ENCODE data around the gene GLI3. TPM values are rescaled to one million over a fixed set of nuclear protein-coding genes. Genes with fewer than 3 reads are reported as not detected.

GLI3 gene
- total RNA-seq, 1 experiment from 2014 or later, result 23.1 TPM

- TF ChIP-seq CTCF (IDR thresholded peaks at IDR 0.05; ENCODE audit: unreplicated experiment), result no peak
- ChIA-PET CTCF (interaction anchor here (0.6 to 1.5 kb wide), 6 partner anchors 9 to 283 kb away, joined by 3 to 9 read pairs (median 4); no protein-coding TSS in a partner anchor), POLR2A (interaction anchor here (0.8 to 9.1 kb wide), 6 partner anchors 11 to 1370 kb away, joined by 3 to 135 read pairs (median 3); partner anchors contain the start of gene GLI3)
- Mint-ChIP-seq H3K27me3 (ENCODE audit: insufficient read depth, unreplicated experiment) (no peaks in the 10 kb centered on the region), H3K36me3 (ENCODE audit: insufficient read depth, unreplicated experiment) (peaks cover 61% of the 10 kb centered on the region), H3K4me3 (ENCODE audit: unreplicated experiment) (no peak overlapping the region), H3K27ac (ENCODE audit: low read depth, unreplicated experiment) (peak overlapping the region; percentile 82), H3K4me1 (ENCODE audit: insufficient read depth, unreplicated experiment) (peaks cover 35% of the 10 kb centered on the region), H3K9me3 (ENCODE audit: unreplicated experiment) (no peaks in the 10 kb centered on the region)
- no peak for DNase-seq (ENCODE audit: unreplicated experiment)
- intact Hi-C loops (cut with micrococcal nuclease), result no loop called here
- BruUV-seq (replicated peaks), result no TSS peak
Observed at GRCh38 chr7:42221304-42221703, 15.7 kb downstream of the GLI3 start.

GRCh38 chr7:42219447-42219846 lies 17.6 kb downstream of the GLI3 start:
- TF ChIP-seq CTCF (IDR thresholded peaks at IDR 0.05; ENCODE audit: unreplicated experiment), result no peak
- POLR2A ChIA-PET, result interaction anchor here (0.6 to 9.1 kb wide), 18 partner anchors 9 to 391 kb away, joined by 3 to 135 read pairs (median 6); partner anchors contain the start of gene GLI3
- Mint-ChIP-seq H3K4me3 (ENCODE audit: unreplicated experiment) (peak overlapping the region; percentile 50), H3K27ac (ENCODE audit: low read depth, unreplicated experiment) (peak overlapping the region; percentile 59), H3K27me3 (ENCODE audit: insufficient read depth, unreplicated experiment) (no peaks in the 10 kb centered on the region), H3K9me3 (ENCODE audit: unreplicated experiment) (no peaks in the 10 kb centered on the region), H3K4me1 (ENCODE audit: insufficient read depth, unreplicated experiment) (peaks cover 33% of the 10 kb centered on the region), H3K36me3 (ENCODE audit: insufficient read depth, unreplicated experiment) (peaks cover 68% of the 10 kb centered on the region)
- intact Hi-C loops (cut with micrococcal nuclease), result no loop called here
- DNase-seq (ENCODE audit: unreplicated experiment), result peak; percentile 64
- no TSS peak for BruUV-seq (replicated peaks)
- CTCF ChIA-PET, result interaction anchor here (0.9 to 1.5 kb wide), 3 partner anchors 10 to 277 kb away, joined by 3 to 4 read pairs (median 3); no protein-coding TSS in a partner anchor

GRCh38 chr7:42218248-42218647 lies 18.8 kb downstream of the GLI3 start:
- BruUV-seq (replicated peaks), result no TSS peak

GRCh38 chr7:42217548-42217947 lies 19.5 kb downstream of the GLI3 start:
- intact Hi-C loops (cut with micrococcal nuclease), result no loop called here
- H3K36me3 Mint-ChIP-seq (ENCODE audit: insufficient read depth, unreplicated experiment), result peaks cover 67% of the 10 kb centered on the region
- CTCF ChIA-PET, result interaction anchor here (0.6 to 1.1 kb wide), 2 partner anchors 241 to 615 kb away, joined by 3 read pairs; no protein-coding TSS in a partner anchor
- DNase-seq (ENCODE audit: unreplicated experiment), result no peak
- H3K27ac Mint-ChIP-seq (ENCODE audit: low read depth, unreplicated experiment), result no peak overlapping the region
- TF ChIP-seq CTCF (IDR thresholded peaks at IDR 0.05; ENCODE audit: unreplicated experiment), result no peak
- peaks cover 33% of the 10 kb centered on the region for H3K4me1 Mint-ChIP-seq (ENCODE audit: insufficient read depth, unreplicated experiment)
- POLR2A ChIA-PET, result interaction anchor here (0.6 to 9.1 kb wide), 5 partner anchors 15 to 393 kb away, joined by 3 to 135 read pairs (median 5); no protein-coding TSS in a partner anchor
- H3K9me3 Mint-ChIP-seq (ENCODE audit: unreplicated experiment), result no peaks in the 10 kb centered on the region
- no peaks in the 10 kb centered on the region for H3K27me3 Mint-ChIP-seq (ENCODE audit: insufficient read depth, unreplicated experiment)
- H3K4me3 Mint-ChIP-seq (ENCODE audit: unreplicated experiment), result no peak overlapping the region
- BruUV-seq (replicated peaks), result no TSS peak

More at GRCh38 chr7:42218248-42218647, 18.8 kb downstream of the GLI3 start:
- Mint-ChIP-seq H3K9me3 (ENCODE audit: unreplicated experiment) (no peaks in the 10 kb centered on the region), H3K27ac (ENCODE audit: low read depth, unreplicated experiment) (peak overlapping the region; percentile 59), H3K4me3 (ENCODE audit: unreplicated experiment) (peak overlapping the region; percentile 50), H3K4me1 (ENCODE audit: insufficient read depth, unreplicated experiment) (peaks cover 33% of the 10 kb centered on the region), H3K36me3 (ENCODE audit: insufficient read depth, unreplicated experiment) (peaks cover 67% of the 10 kb centered on the region), H3K27me3 (ENCODE audit: insufficient read depth, unreplicated experiment) (no peaks in the 10 kb centered on the region)
- ChIA-PET POLR2A (interaction anchor here (1.0 to 9.1 kb wide), 8 partner anchors 14 to 75 kb away, joined by 3 to 135 read pairs (median 11); partner anchors contain the start of gene GLI3), CTCF (interaction anchor here (1.1 to 1.2 kb wide), 2 partner anchors 12 to 147 kb away, joined by 3 to 4 read pairs; no protein-coding TSS in a partner anchor)
- intact Hi-C loops (cut with micrococcal nuclease), result no loop called here
- DNase-seq (ENCODE audit: unreplicated experiment), result no peak
- no peak for TF ChIP-seq CTCF (IDR thresholded peaks at IDR 0.05; ENCODE audit: unreplicated experiment)

Data from MCF 10A (cell line).